Measurements from ENCODE around the gene MCCC1.
"Not testable (repeated sequence)": the region's sequence is repeated elsewhere in the genome, so short reads cannot be mapped to it uniquely, and the experiment has no call there.

The MCCC1 gene

DNA sequence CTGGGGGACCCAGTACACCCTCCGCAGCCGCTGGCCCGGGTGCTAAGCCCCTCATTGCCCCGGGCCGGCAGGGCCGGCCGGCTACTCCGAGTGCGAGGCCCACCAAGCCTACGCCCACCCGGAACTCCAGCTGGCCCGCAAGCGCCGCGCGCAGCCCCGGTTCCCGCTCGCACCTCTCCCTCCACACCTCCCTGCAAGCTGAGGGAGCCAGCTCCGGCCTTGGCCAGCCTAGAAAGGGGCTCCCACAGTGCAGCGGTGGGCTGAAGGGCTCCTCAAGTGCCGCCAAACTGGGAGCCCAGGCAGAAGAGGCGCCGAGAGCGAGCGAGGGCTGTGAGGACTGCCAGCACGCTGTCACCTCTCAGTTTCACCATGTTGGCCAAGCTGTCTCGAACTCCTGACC lies 4.7 kb upstream of the MCCC1 start:
- not testable (repeated sequence) for DNase-seq (ENCODE audit: low read depth)

DNA sequence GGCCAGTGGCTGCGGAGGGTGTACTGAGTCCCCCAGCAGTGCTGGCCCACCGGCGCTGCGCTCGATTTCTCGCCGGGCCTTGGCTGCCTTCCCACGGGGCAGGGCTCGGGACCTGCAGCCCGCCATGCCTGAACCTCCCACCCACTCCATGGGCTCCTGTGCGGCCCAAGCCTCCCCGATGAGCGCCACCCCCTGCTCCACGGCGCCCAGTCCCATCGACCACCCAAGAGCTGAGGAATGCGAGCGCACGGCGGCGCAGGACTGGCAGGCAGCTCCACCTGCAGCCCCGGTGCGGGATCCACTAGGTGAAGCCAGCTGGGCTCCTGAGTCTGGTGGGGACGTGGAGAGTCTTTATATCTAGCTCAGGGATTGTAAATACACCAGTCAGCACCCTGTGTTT lies 1.7 kb upstream of the MCCC1 start:
- not testable (repeated sequence) for DNase-seq (ENCODE audit: low read depth)

DNA sequence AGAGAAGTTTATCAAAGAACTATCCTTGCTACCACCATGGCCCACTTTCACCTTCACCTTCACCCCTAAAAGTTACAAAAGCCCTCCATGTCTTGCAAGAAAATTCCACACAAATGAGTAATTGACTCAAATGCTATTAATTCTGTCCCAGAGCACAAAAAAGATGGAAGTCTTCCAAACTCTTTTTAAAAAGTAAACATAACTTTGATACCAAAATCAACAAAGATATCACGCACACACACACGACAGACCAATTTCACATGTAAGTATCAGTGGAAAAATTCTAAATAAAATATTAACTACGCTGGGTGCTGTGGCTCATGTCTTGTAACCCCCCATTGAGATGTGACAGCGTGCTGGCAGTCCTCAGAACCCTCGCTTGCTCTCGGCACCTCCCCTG lies 1.1 kb upstream of the MCCC1 start:
- no peak for DNase-seq (ENCODE audit: low read depth)

DNA sequence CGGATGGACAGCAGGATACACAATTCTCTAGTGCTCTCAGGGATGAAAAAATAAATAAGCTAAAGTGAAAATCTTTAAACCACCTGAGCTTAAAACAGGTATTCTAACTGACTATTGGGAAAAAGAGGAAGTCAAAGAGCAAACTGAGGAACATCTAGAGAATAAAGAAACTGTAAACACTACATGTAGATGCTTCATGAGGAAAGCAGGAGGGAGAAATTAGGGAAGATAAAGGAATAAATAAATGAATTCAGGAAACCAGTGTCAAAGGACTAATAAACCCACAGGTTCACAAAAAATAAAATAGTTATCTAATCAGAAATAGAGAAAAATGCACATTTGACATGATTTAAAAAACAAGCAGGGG lies 525 bp upstream of the MCCC1 start:
- no peak for DNase-seq (ENCODE audit: low read depth)

- no peak for DNase-seq (ENCODE audit: low read depth)
Observed at GRCh38 chr3:183098536-183099025, 715 bp downstream of the MCCC1 start.

- DNase-seq (ENCODE audit: low read depth), result no peak
Observed at GRCh38 chr3:183094711-183095110, 4.6 kb downstream of the MCCC1 start.

DNA sequence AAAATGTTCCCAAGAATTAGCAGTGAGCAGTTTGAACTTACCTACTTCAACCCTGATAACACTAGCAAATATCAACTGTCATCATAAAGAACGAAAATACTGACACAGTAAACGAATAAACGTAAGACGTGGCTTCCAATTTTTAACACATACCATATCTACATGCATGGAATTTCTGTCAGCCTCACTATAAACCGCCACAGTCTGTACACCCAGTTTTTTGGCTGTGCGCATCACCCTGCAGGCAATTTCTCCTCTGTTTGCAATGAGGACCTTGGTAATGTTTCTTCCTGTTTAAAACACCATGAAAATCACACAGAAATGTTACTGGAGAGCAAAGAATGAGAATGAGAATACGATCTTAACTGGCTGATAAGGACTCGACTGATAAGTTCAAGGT lies 7.0 kb downstream of the MCCC1 start:
- DNase-seq (ENCODE audit: low read depth), result no peak

DNA sequence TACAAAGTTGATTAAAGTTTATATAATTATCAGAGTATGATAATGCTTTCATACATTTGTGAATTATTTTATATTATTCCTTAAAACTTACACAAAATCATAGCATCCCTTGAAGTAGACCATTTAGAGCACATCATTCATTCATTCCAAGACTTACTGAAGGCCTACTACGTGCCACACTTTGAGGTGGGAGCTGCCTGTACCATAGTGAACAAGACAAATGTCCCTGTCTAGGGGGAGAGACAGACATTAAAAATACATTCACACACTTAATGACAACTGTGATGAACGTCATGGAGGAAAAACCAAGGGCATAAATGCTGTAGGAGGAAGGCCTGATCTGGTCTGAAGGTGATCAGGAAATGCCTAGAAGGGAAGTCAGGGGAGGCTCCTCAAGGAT lies 12.1 kb downstream of the MCCC1 start:
- no peak for DNase-seq (ENCODE audit: low read depth)

- DNase-seq (ENCODE audit: low read depth), result no peak
Observed at GRCh38 chr3:183085634-183086390, 13.5 kb downstream of the MCCC1 start.

GRCh38 chr3:183082355-183082915 lies 16.9 kb downstream of the MCCC1 start:
- no peak for DNase-seq (ENCODE audit: low read depth)

DNA sequence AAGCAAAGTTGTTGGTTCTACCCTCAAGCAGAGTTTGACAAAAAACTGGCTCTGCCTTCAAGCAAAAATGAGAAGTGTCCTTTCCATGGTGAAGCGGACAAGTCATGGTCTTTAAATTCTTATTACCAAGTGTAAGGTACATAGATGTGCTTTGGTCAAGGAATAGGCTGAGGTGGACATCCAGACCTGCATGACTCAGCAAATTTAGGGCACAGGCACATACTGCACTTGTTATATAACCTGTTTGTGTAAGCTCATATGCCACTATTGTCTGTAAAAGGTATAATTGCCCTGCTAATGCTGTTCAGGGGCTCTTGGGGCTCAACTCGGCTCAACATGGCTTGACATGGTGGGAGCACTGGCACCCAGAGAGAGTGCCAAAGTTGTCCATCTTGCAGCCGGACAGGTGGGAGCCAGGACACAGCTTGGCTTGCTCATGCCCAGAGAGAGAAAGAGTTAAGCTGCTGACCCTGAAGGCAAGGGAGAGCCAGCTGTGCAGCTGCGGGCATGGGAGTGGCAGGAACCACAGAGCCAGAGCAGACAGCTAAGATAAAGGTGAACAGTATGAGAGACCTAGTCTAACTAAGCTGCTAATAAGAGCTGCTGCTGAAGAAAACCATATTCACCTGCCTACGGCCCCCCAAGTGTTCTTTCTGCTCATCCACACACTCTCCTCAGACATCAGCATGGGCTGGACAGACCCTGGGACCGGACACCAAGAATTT lies 17.7 kb downstream of the MCCC1 start:
- no peak for DNase-seq (ENCODE audit: low read depth)

GRCh38 chr3:183080628-183081027 lies 18.7 kb downstream of the MCCC1 start:
- no peak for DNase-seq (ENCODE audit: low read depth)

- DNase-seq (ENCODE audit: low read depth), result no peak
Observed at GRCh38 chr3:183074881-183075280, 24.4 kb downstream of the MCCC1 start.

- no peak for DNase-seq (ENCODE audit: low read depth)
Observed at GRCh38 chr3:183074261-183074660, 25.0 kb downstream of the MCCC1 start.

DNA sequence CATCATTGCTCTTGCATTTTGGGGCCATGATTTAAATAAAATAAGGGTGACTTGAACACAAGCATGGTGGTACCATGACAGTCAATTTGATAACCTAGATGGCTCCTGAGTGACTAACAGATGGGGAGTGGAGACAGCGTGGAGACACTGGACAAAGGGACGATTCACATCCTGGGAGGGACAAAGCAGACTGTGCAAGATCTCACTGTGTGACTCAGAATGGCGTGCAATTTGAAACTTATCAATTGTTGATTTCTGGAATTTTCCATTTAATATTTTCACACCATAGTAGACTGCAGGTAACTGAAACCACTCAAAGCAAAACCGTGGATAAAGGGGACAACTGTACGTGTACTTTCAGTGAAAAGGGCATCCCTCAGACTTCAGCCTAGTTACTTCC lies 25.5 kb downstream of the MCCC1 start:
- no peak for DNase-seq (ENCODE audit: low read depth)

GRCh38 chr3:183070892-183071291 lies 28.4 kb downstream of the MCCC1 start:
- no peak for DNase-seq (ENCODE audit: low read depth)

DNA sequence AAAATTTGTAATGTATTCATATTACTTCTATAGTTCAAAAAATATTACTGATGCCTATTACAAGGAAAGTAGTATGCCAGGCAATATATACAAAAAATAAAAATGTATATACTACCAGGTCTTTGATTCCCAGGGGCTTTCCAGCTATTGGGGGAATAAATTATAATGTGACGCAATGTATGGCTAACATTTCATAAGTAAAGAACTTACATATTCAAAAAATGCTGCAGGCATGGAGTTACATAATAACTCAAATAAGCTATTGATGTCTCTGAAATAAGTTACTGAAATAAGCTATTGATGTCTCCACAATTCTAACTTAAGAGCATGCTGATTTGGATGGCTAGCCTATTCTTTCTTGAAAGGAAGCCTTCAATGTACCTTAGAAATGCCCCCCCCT lies 30.2 kb downstream of the MCCC1 start:
- no peak for DNase-seq (ENCODE audit: low read depth)

- DNase-seq (ENCODE audit: low read depth), result not testable (repeated sequence)
Observed at GRCh38 chr3:183066891-183067290, 32.4 kb downstream of the MCCC1 start.

GRCh38 chr3:183064475-183064874 lies 34.8 kb downstream of the MCCC1 start:
- DNase-seq (ENCODE audit: low read depth), result no peak

DNA sequence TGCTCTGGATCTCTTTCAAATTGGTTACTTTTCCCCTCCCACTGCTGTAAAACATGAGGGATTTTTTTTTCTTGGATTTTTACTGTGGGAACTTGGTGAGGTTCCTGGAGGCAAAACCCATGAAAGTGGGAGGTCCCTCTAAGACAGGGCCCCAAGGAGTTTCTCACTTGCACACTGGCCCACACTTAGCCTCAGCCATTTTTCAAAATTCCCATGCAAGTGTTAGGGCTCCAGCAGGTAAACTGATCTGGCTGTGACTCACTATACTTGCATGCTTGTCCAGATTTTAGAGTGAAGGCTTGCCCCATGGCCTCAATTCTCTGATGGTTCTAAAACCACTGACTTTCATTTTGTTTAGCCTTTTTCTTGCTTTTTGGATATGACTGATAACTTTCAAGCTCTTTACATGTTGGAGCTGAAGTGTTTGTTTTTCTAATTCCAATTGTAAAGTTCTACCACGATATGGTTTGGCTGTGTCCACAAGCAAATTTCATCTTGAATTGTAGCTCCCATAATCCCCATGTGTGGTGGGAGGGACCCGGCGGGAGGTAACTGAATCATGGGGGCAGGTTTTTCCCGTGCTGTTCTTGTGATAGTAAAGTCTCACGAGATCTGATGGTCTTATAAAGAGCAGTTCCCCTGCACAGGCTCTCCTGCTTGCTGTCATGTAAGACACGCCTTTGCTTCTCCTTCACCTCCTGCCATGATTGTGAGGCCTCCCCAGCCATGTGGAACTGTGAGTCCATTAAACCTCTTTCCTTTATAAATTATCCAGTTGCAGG lies 37.7 kb downstream of the MCCC1 start:
- DNase-seq (ENCODE audit: low read depth), result no peak

DNA sequence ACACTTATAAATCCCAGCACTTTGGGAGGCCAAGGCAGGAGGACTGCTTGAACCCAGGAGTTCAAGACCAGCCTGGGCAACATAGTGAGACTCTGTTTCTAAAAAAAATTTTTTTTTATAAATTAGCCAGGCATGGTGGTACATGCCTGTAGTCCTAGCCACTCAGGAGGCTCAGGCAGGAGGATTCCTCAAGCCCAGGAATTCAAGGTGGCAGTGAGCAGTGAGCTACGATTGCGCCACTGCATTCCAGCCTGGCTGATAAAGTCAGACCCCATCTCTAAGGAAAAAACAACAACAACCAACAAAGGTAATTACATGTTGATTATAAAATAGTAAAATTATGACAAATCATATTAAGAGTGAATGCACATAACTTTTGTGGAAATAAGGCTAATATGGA lies 40.9 kb downstream of the MCCC1 start:
- no peak for DNase-seq (ENCODE audit: low read depth)

DNA sequence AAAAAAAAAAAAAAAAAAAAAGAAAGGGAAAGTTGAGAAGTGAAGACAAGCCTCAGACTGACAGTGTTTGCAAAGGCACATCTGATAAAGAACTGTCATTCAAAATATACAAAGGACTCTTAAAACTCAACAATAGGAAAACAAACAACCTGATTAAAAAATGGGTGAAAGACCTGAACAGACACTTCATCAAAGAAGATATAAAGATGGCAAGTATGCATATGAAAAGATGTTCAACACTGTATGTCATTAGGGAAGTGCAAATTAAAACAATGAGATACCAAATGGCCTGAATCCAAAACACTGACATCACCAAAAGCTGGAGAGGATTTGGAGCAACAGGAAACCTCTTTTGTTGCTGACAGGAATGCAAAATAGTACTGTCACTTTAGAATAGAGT lies 48.6 kb downstream of the MCCC1 start:
- DNase-seq (ENCODE audit: low read depth), result no peak

DNA sequence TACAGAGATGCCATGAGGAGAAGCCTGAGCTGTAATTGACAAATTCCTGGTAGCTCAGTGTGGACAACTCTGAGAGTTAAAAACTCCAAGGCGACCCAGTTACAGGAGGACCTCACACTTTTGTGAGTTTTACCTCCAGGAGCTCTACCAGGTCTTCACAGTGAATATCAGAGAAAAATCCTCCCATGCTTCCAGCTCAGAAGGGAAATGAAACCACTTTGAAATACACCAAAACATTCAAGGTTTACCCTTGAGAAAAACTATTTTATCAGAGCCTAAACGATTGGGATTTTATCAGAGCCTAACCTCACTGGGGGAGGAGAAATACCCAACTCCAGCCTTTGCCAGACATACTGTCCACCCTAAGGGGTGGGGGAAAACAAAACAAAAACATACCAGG lies 52.4 kb downstream of the MCCC1 start:
- no peak for DNase-seq (ENCODE audit: low read depth)
